Measurements from ENCODE around the gene CCND1.

CCND1 gene

GRCh38 chr11:69634069-69634468 is 6.9 kb upstream of the CCND1 start:
- Histone ChIP-seq H3K27me3 (ENCODE audit: control insufficient read depth, low read length) (peaks cover 8% of the 10 kb centered on the region), H3F3A (ENCODE audit: control insufficient read depth, insufficient read depth) (no peaks in the 10 kb centered on the region), H3K4me1 (ENCODE audit: control insufficient read depth, low read length) (no peaks in the 10 kb centered on the region), H3K9me3 (ENCODE audit: control insufficient read depth, insufficient read depth, low read length) (peaks cover 3% of the 10 kb centered on the region; the same call in 1 of the 2 replicates), H3K36me3 (ENCODE audit: control insufficient read depth, low read length) (no peaks in the 10 kb centered on the region), H3K4me2 (ENCODE audit: low read length) (no peak overlapping the region), H4K20me1 (ENCODE audit: control insufficient read depth, insufficient read depth, low read depth, low read length) (no peaks in the 10 kb centered on the region), H3K27ac (ENCODE audit: low read depth, low read length) (no peak overlapping the region), H3K9me2 (replicated peaks; ENCODE audit: control insufficient read depth, low read length) (no peaks in the 10 kb centered on the region), H3K4me3 (ENCODE audit: low read length) (no peak overlapping the region), H3K79me2 (ENCODE audit: control insufficient read depth, low read length) (no peaks in the 10 kb centered on the region)
- TF ChIP-seq CTCF (IDR thresholded peaks at IDR 0.05; ENCODE audit: low read depth, low read length, poor library complexity, severe bottlenecking) = no peak
- TF ChIP-seq EZH2phosphoT487 (IDR thresholded peaks at IDR 0.05; ENCODE audit: borderline replicate concordance, low read length) = no peak

- H3K4me1 ChIP-seq (ENCODE audit: control insufficient read depth, low read length) = no peaks in the 10 kb centered on the region
- no peaks in the 10 kb centered on the region for H3K9me2 ChIP-seq (replicated peaks; ENCODE audit: control insufficient read depth, low read length)
- no peak overlapping the region for H3K4me2 ChIP-seq (ENCODE audit: low read length)
- H3K4me3 ChIP-seq (ENCODE audit: low read length) = no peak overlapping the region
- no peaks in the 10 kb centered on the region for H4K20me1 ChIP-seq (ENCODE audit: control insufficient read depth, insufficient read depth, low read depth, low read length)
- TF ChIP-seq CTCF (IDR thresholded peaks at IDR 0.05; ENCODE audit: low read depth, low read length, poor library complexity, severe bottlenecking) (no peak), EZH2phosphoT487 (IDR thresholded peaks at IDR 0.05; ENCODE audit: borderline replicate concordance, low read length) (no peak)
- H3K27ac ChIP-seq (ENCODE audit: low read depth, low read length) = no peak overlapping the region
- H3K27me3 ChIP-seq (ENCODE audit: control insufficient read depth, low read length) = peaks cover 12% of the 10 kb centered on the region
- peaks cover 3% of the 10 kb centered on the region; the same call in 1 of the 2 replicates for H3K9me3 ChIP-seq (ENCODE audit: control insufficient read depth, insufficient read depth, low read length)
- H3K36me3 ChIP-seq (ENCODE audit: control insufficient read depth, low read length) = no peaks in the 10 kb centered on the region
- H3F3A ChIP-seq (ENCODE audit: control insufficient read depth, insufficient read depth) = no peaks in the 10 kb centered on the region
- H3K79me2 ChIP-seq (ENCODE audit: control insufficient read depth, low read length) = no peaks in the 10 kb centered on the region
Observed at GRCh38 chr11:69634590-69634989, 6.4 kb upstream of the CCND1 start.

GRCh38 chr11:69635195-69635594 is 5.8 kb upstream of the CCND1 start:
- H3K9me3 ChIP-seq (ENCODE audit: control insufficient read depth, insufficient read depth, low read length) = no peaks in the 10 kb centered on the region
- H3K9me2 ChIP-seq (replicated peaks; ENCODE audit: control insufficient read depth, low read length) = no peaks in the 10 kb centered on the region
- no peaks in the 10 kb centered on the region for H3K79me2 ChIP-seq (ENCODE audit: control insufficient read depth, low read length)
- H3K4me3 ChIP-seq (ENCODE audit: low read length) = no peak overlapping the region
- TF ChIP-seq EZH2phosphoT487 (IDR thresholded peaks at IDR 0.05; ENCODE audit: borderline replicate concordance, low read length) = no peak
- no peak for TF ChIP-seq CTCF (IDR thresholded peaks at IDR 0.05; ENCODE audit: low read depth, low read length, poor library complexity, severe bottlenecking)
- no peak overlapping the region for H3K4me2 ChIP-seq (ENCODE audit: low read length)
- H4K20me1 ChIP-seq (ENCODE audit: control insufficient read depth, insufficient read depth, low read depth, low read length) = no peaks in the 10 kb centered on the region
- H3F3A ChIP-seq (ENCODE audit: control insufficient read depth, insufficient read depth) = no peaks in the 10 kb centered on the region
- no peaks in the 10 kb centered on the region for H3K36me3 ChIP-seq (ENCODE audit: control insufficient read depth, low read length)
- H3K27me3 ChIP-seq (ENCODE audit: control insufficient read depth, low read length) = peaks cover 18% of the 10 kb centered on the region
- no peaks in the 10 kb centered on the region for H3K4me1 ChIP-seq (ENCODE audit: control insufficient read depth, low read length)
- H3K27ac ChIP-seq (ENCODE audit: low read depth, low read length) = no peak overlapping the region

All from DOHH2 (cell line).